ENCODE measurements around the gene ALDH1A3.

The ALDH1A3 gene

DNA sequence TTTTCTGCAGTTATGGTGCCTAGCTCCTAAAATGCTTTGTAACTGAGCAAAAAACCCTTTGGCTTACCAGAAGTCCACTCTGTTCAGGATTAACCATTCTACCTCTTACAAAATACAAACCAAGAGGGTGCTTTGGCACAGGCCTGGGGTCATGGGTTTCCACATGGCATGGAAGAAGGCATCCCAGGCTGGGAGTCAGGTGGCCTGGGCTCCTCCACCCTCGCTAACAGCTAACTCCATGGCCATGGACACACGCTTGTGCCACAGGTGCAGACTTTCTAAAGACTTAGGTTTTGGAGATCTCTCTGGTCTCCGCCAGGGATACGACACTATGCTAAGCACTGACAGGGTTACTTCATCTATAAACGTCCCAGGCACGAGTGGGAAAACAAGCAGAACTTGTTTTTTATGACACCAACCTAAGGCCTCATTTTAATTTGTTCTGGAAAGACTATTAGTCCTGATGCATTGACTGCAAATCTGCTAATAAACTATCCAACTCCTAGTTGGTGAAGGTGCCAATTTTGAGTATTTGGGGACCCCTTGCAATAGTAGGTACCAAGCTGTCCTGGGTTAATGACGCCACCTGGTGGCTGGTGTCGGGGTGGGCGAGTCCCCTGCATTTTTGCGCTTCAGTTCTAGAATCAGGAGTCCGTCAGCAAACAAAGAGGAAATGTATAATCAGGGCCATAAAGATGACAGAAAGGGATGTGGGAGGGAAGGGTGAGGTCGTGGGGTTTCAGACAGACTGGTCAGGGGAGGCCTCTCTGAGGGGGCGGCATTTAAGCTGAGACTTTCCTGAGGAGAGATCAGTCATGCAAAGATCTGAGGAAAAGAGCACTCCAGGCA lies 10.3 kb upstream of the ALDH1A3 start:
- TF ChIP-seq POLR2A (IDR thresholded peaks at IDR 0.05; ENCODE audit: extremely low read depth, insufficient read length), result no peak
- no peak for TF ChIP-seq MAX (IDR thresholded peaks at IDR 0.05; ENCODE audit: low read depth, low read length)
- TF ChIP-seq CTCF (IDR thresholded peaks at IDR 0.05; ENCODE audit: low read depth, low read length), result peak; percentile 67
- no peak for TF ChIP-seq MYC (IDR thresholded peaks at IDR 0.05; ENCODE audit: low read depth, low read length)
- peak; percentile 64 for DNase-seq (ENCODE audit: low read depth)

DNA sequence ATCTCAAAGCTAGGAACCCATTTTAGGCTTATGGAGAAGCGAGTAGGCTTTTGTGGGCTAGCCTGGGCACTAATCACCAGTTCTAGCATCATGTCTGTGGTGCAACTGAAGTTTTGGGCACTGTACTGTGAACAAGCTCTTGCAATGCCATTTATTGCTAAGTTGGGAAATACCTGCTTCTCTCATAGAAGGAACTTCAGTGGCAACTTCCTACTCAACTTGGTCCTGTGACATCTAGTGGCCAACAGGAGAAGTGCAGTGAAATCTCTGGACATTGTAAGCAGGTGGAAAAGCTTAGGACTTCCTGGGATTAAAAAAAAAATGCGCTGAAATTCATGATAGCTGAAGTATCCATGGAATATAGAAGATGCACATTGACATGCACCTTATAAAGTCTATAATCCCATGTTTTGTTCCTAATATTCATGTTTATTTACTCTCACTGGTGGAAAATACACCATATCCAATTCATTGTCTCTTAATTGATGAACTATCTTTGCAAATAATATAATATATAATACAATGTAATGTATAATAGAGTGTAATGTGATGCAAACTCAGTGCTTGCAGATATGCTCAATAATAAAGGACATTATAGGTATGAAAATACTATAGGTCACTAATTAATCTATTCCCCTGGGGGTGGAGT lies 6.5 kb upstream of the ALDH1A3 start:
- TF ChIP-seq MYC (IDR thresholded peaks at IDR 0.05; ENCODE audit: low read depth, low read length), result peak; percentile 26
- TF ChIP-seq MAX (IDR thresholded peaks at IDR 0.05; ENCODE audit: low read depth, low read length), result 0 out of 2 replicates have a peak, but pooled peaks have one; percentile 13
- no peak for TF ChIP-seq POLR2A (IDR thresholded peaks at IDR 0.05; ENCODE audit: extremely low read depth, insufficient read length)
- TF ChIP-seq CTCF (IDR thresholded peaks at IDR 0.05; ENCODE audit: low read depth, low read length), result peak; percentile 97
- DNase-seq (ENCODE audit: low read depth), result peak; percentile 92
- no peak overlapping the region for H3K4me3 ChIP-seq (ENCODE audit: low read depth, low read length)

More for the DNA sequence above, 10.3 kb upstream of the ALDH1A3 start:
- no peak overlapping the region for H3K4me3 ChIP-seq (ENCODE audit: low read depth, low read length)

DNA sequence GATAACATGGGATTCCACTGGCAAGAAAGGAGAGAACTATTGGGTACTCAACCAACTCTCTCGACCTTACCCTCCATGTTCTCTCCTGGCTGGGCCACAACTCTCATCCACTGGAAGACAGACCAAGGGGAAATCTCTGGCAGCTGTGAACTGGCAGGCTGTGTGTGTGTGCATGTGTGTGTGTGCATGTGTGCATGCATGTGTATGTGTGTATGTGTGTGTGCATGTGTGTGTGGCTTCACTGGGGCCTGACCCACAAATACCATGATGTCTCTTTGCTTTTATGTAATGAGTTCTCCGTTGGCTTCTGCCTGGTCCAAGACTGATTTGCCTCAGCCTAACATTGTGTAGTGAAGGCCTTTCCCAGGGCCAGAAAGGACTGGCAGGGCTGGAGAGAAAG lies 4.1 kb upstream of the ALDH1A3 start:
- TF ChIP-seq POLR2A (IDR thresholded peaks at IDR 0.05; ENCODE audit: extremely low read depth, insufficient read length), result no peak
- TF ChIP-seq MYC (IDR thresholded peaks at IDR 0.05; ENCODE audit: low read depth, low read length), result no peak
- TF ChIP-seq MAX (IDR thresholded peaks at IDR 0.05; ENCODE audit: low read depth, low read length), result no peak
- no peak for TF ChIP-seq CTCF (IDR thresholded peaks at IDR 0.05; ENCODE audit: low read depth, low read length)
- no peak for DNase-seq (ENCODE audit: low read depth)
- no peak overlapping the region for H3K4me3 ChIP-seq (ENCODE audit: low read depth, low read length)

DNA sequence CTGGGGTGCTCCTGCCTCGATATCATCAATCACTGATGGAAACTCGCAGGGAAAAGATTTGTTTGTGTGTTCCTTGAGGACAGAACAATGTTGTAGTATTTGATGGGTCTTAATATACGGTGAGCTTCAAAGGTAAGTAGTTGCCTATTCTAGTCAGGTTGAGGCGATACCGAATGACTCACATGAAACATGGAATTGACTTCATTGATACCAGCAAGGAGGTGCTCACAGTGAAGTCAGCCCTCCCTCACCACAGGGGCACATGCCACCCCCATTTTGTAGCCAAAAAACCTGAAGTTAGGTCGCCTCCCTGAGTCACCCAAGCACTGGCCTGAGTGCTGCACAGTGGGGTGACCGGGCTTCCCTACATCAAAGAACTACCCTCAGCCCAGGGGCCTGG lies 3.7 kb upstream of the ALDH1A3 start:
- TF ChIP-seq POLR2A (IDR thresholded peaks at IDR 0.05; ENCODE audit: extremely low read depth, insufficient read length) (no peak), MYC (IDR thresholded peaks at IDR 0.05; ENCODE audit: low read depth, low read length) (no peak), MAX (IDR thresholded peaks at IDR 0.05; ENCODE audit: low read depth, low read length) (no peak), CTCF (IDR thresholded peaks at IDR 0.05; ENCODE audit: low read depth, low read length) (no peak)
- DNase-seq (ENCODE audit: low read depth), result no peak
- H3K4me3 ChIP-seq (ENCODE audit: low read depth, low read length), result no peak overlapping the region

- no peak overlapping the region for H3K4me3 ChIP-seq (ENCODE audit: low read depth, low read length)
- DNase-seq (ENCODE audit: low read depth), result no peak
Measured at GRCh38 chr15:100877551-100877950, 2.1 kb upstream of the ALDH1A3 start.

More at GRCh38 chr15:100877551-100877950, 2.1 kb upstream of the ALDH1A3 start:
- TF ChIP-seq CTCF (IDR thresholded peaks at IDR 0.05; ENCODE audit: low read depth, low read length), result no peak
- TF ChIP-seq MAX (IDR thresholded peaks at IDR 0.05; ENCODE audit: low read depth, low read length), result no peak
- no peak for TF ChIP-seq POLR2A (IDR thresholded peaks at IDR 0.05; ENCODE audit: extremely low read depth, insufficient read length)
- TF ChIP-seq MYC (IDR thresholded peaks at IDR 0.05; ENCODE audit: low read depth, low read length), result no peak
